ENCODE results near the gene SMIM41. TPM values are rescaled to one million over a fixed set of nuclear protein-coding genes. Genes with fewer than 3 reads are reported as not detected.

The SMIM41 gene
- total and polyA plus RNA-seq, 4 donors, result 0.03 to 0.50 (median 0.24) TPM; not detected in 1

GRCh38 chr12:52036587-52037171 is 42.8 kb upstream of the SMIM41 start (continued):
- TF ChIP-seq, protein P1, sequence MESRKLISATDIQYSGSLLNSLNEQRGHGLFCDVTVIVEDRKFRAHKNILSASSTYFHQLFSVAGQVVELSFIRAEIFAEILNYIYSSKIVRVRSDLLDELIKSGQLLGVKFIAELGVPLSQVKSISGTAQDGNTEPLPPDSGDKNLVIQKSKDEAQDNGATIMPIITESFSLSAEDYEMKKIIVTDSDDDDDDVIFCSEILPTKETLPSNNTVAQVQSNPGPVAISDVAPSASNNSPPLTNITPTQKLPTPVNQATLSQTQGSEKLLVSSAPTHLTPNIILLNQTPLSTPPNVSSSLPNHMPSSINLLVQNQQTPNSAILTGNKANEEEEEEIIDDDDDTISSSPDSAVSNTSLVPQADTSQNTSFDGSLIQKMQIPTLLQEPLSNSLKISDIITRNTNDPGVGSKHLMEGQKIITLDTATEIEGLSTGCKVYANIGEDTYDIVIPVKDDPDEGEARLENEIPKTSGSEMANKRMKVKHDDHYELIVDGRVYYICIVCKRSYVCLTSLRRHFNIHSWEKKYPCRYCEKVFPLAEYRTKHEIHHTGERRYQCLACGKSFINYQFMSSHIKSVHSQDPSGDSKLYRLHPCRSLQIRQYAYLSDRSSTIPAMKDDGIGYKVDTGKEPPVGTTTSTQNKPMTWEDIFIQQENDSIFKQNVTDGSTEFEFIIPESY (IDR thresholded peaks at IDR 0.05), result no peak
- TF ChIP-seq HNF4G (IDR thresholded peaks at IDR 0.05), result no peak

DNA sequence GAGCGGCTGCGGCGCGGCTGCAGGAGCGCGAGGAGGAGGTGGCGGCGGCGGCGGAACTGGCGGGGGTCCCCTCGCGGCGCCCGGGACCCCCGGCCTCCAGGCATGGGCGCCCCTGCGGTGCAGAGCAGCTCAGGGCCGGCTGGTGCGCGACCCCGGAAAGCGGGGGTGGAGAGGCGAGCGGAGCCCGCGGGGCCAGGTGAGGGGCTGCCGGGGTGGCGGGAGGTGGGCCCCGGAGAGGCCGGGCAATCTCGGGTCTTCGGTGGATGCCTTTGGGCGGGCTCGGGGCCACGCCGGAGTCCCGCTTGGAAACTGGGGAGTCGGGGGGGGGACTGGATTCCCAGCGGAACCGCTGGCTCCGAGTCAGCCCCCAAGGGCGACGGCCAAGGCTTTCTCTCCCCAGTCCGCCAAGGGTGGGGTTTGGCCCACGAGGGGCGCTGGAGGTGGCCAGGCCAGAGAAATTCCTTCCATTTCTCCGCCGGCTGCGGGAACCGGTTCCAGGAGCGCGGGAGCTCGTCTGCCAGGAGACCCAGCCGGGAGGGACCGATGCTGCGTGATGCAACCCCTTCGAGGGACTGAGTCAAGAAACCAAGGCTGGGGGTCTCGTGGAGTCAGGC is 42.1 kb upstream of the SMIM41 start:
- TF ChIP-seq JUND (IDR thresholded peaks at IDR 0.05), result no peak
- TF ChIP-seq, protein P1 (IDR thresholded peaks at IDR 0.05), result no peak
- TF ChIP-seq HNF4A (conservative IDR thresholded peaks at IDR 0.05), result no peak
- no peak for TF ChIP-seq NR2F2 (IDR thresholded peaks at IDR 0.05)
- TF ChIP-seq SP1 (IDR thresholded peaks at IDR 0.05), result no peak
- no peak for TF ChIP-seq CTCF (IDR thresholded peaks at IDR 0.05; ENCODE audit: low read depth, low read length, missing input control)
- no peak for TF ChIP-seq RAD21 (IDR thresholded peaks at IDR 0.05)
- no peak for TF ChIP-seq MAX (IDR thresholded peaks at IDR 0.05)
- no peak for TF ChIP-seq REST (IDR thresholded peaks at IDR 0.05)
- no peak for TF ChIP-seq RXRA (IDR thresholded peaks at IDR 0.05)
- TF ChIP-seq GABPA (IDR thresholded peaks at IDR 0.05 in 1 of 2, conservative IDR thresholded peaks at IDR 0.05 in 1 of 2), result no peak
- no peak for TF ChIP-seq FOXA2 (IDR thresholded peaks at IDR 0.05)
- no peak for TF ChIP-seq TAF1 (conservative IDR thresholded peaks at IDR 0.05)
- TF ChIP-seq EGR1 (IDR thresholded peaks at IDR 0.05; ENCODE audit: low read depth in 2 of 2), result no peak
- TF ChIP-seq, protein P2, sequence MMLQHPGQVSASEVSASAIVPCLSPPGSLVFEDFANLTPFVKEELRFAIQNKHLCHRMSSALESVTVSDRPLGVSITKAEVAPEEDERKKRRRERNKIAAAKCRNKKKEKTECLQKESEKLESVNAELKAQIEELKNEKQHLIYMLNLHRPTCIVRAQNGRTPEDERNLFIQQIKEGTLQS (IDR thresholded peaks at IDR 0.05), result no peak
- no peak for TF ChIP-seq YY1 (IDR thresholded peaks at IDR 0.05)
- no peak for TF ChIP-seq HNF4G (IDR thresholded peaks at IDR 0.05)
- no peak for TF ChIP-seq FOXA1 (IDR thresholded peaks at IDR 0.05)
- Histone ChIP-seq H3K27ac (ENCODE audit: low read depth in 1 of 2, low read length in 2 of 2) (no peak overlapping the region), H3K4me1 (ENCODE audit: control insufficient read depth in 4 of 4, insufficient read depth in 4 of 4, low read length in 3 of 4) (peaks cover 0 to 8% (median 4%) of the 10 kb centered on the region in 4 donors), H3K4me3 (ENCODE audit: low read depth in 1 of 3, low read length in 3 of 3) (peak overlapping the region; percentile 11 to 52 (median 24)), H3K36me3 (ENCODE audit: control insufficient read depth in 4 of 4, insufficient read depth in 3 of 4, low read depth in 1 of 4, low read length in 3 of 4) (no peaks in the 10 kb centered on the region), H3K27me3 (ENCODE audit: control insufficient read depth in 4 of 4, insufficient read depth in 4 of 4, low read length in 3 of 4) (no peaks in the 10 kb centered on the region), H3K9me3 (ENCODE audit: control insufficient read depth in 4 of 4, low read length in 3 of 4) (no peaks in the 10 kb centered on the region), H3K9ac (ENCODE audit: low read depth in 1 of 2, low read length in 2 of 2) (peak overlapping the region in 1 of 2 donors; percentile 36)
- 9% methylated on average over 59 of the region's 59 CpGs for WGBS
- no peak for DNase-seq (ENCODE audit: low spot score)
